OCI-LY7 (cell line): ENCODE data around the gene KRTAP10-9. TPM values are rescaled to one million over a fixed set of nuclear protein-coding genes. Genes with fewer than 3 reads are reported as not detected.
A peak's percentile ranks its signal among the peaks of the same experiment; 100 is the strongest.

Experiments used
- BruUV-seq: library from RNA; stranded (reverse); fragments of 400-500 nt; replicated peaks from 2 replicates; lab custom pipeline; 2021; lab: Mats Ljungman, UMichigan
- CTCF ChIA-PET: fragments of 300-600 bp; sonication (Branson Sonifier 250); formaldehyde crosslinking; loops from one replicate; lab custom pipeline; 2022; ENCODE audit warnings: antibody characterized with exemption; ENCODE audit not compliant: unreplicated experiment; lab: Charles Lee
- POLR2A ChIA-PET: fragments of 300-600 bp; sonication (Branson Sonifier 250); formaldehyde crosslinking; loops from one replicate; lab custom pipeline; 2022; ENCODE audit warnings: antibody characterized with exemption; lab: Charles Lee
- DNase-seq: peaks from one replicate; pipeline ENCODE4 v3.0.0-alpha.2; 2015; ENCODE audit warnings: low spot score
- H2AFZ ChIP-seq: fragments of 200-600 bp; sonication (generic), shearing (Covaris generic); 2 replicates; pipeline ENCODE4 v1.6.1; 2014; ENCODE audit warnings: mild to moderate bottlenecking, antibody characterized with exemption, low read length, moderate library complexity
- H3K27ac ChIP-seq: fragments of 200-600 bp; sonication (generic); 2 replicates; pipeline ENCODE4 v1.5.1; 2014; ENCODE audit warnings: mixed run types, low read depth, mild to moderate bottlenecking, moderate library complexity, low read length, inconsistent platforms; ENCODE audit not compliant: poor library complexity, severe bottlenecking
- H3K36me3 ChIP-seq: fragments of 200-600 bp; sonication (generic); 2 replicates; pipeline ENCODE4 v1.6.1; 2014; ENCODE audit warnings: mild to moderate bottlenecking, antibody characterized with exemption, low read length, moderate library complexity, mixed read lengths; ENCODE audit not compliant: insufficient read depth
- H3K4me1 ChIP-seq: fragments of 200-600 bp; sonication (generic); 2 replicates; pipeline ENCODE4 v1.5.1; 2014; ENCODE audit warnings: mild to moderate bottlenecking, low read length; ENCODE audit not compliant: insufficient read depth, poor library complexity, severe bottlenecking
- H3K4me2 ChIP-seq: fragments of 200-600 bp; sonication (generic); 2 replicates; pipeline ENCODE4 v1.6.1; 2014; ENCODE audit warnings: mild to moderate bottlenecking, low read length
- H3K4me3 ChIP-seq: fragments of 200-600 bp; sonication (generic); 2 replicates; pipeline ENCODE4 v1.5.1; 2014; ENCODE audit warnings: mild to moderate bottlenecking, low read depth, low read length; ENCODE audit not compliant: poor library complexity, severe bottlenecking
- H3K79me2 ChIP-seq: fragments of 200-600 bp; sonication (generic); 2 replicates; pipeline ENCODE4 v1.6.1; 2016; ENCODE audit warnings: low read depth, mild to moderate bottlenecking, low read length, moderate library complexity, mixed read lengths; ENCODE audit not compliant: insufficient read depth
- H3K9me2 ChIP-seq: fragments of 200-600 bp; sonication (generic); 2 replicates; pipeline ENCODE4 v1.6.1; 2016; ENCODE audit warnings: mild to moderate bottlenecking, low read length, mixed read lengths; ENCODE audit not compliant: insufficient read depth
- H3K9me3 ChIP-seq: fragments of 200-600 bp; sonication (generic); 2 replicates; pipeline ENCODE4 v1.6.1; 2014; ENCODE audit warnings: mild to moderate bottlenecking, mixed run types, low read length, mixed read lengths
- H4K20me1 ChIP-seq: fragments of 200-600 bp; sonication (generic); 2 replicates; pipeline ENCODE4 v1.6.1; 2014; ENCODE audit warnings: mild to moderate bottlenecking, antibody characterized with exemption, low read length, moderate library complexity, mixed read lengths; ENCODE audit not compliant: insufficient read depth
- CTCF ChIP-seq: fragments of 200-600 bp; sonication (generic); conservative IDR thresholded peaks from 2 replicates; pipeline ENCODE4 v1.5.1; 2014; ENCODE audit warnings: mild to moderate bottlenecking, antibody characterized with exemption, low read length, moderate library complexity, mixed read lengths
- EZH2phosphoT487 ChIP-seq: fragments of 200-600 bp; sonication (generic); IDR thresholded peaks from 2 replicates; pipeline ENCODE4 v1.6.1; 2018; ENCODE audit warnings: low read depth, borderline replicate concordance, mild to moderate bottlenecking, mixed run types, antibody characterized with exemption, low read length, moderate library complexity, mixed read lengths
- intact Hi-C: fragments of 100-400 bp; cut with micrococcal nuclease; formaldehyde crosslinking; loops from one replicate; pipeline ENCODE4 v1.10.0; 2022; ENCODE audit not compliant: unreplicated experiment
- total RNA-seq, 2 experiments: library from RNA; depleted of rRNA in 1 of 2; stranded (reverse); fragments of >200 nt in 1 of 2; shearing (Covaris generic) in 1 of 2; gene quantifications; 2 replicates each; pipeline ENCODE4 v1.2.3, GENCODE V29; 2014 to 2022

KRTAP10-9 gene
- total RNA-seq, 2 experiments from 2014 or later: not detected

- no peak for DNase-seq
- ChIA-PET POLR2A (no interaction called here), CTCF (no interaction called here)
- TF ChIP-seq CTCF: no peak
- TF ChIP-seq EZH2phosphoT487: no peak
- Histone ChIP-seq H3K9me2 (no peaks in the 10 kb centered on the region), H2AFZ (no peak overlapping the region), H4K20me1 (no peaks in the 10 kb centered on the region), H3K9me3 (no peaks in the 10 kb centered on the region), H3K4me2 (no peak overlapping the region), H3K4me3 (no peak overlapping the region), H3K4me1 (no peaks in the 10 kb centered on the region), H3K27ac (no peak overlapping the region), H3K79me2 (no peaks in the 10 kb centered on the region), H3K36me3 (no peaks in the 10 kb centered on the region)
- intact Hi-C loops: no loop called here
- BruUV-seq: no TSS peak
Measured at GRCh38 chr21:44650973-44651675, 24.2 kb downstream of the KRTAP10-9 start.

GRCh38 chr21:44653123-44653522 lies 26.2 kb downstream of the KRTAP10-9 start:
- Histone ChIP-seq H3K36me3 (no peaks in the 10 kb centered on the region), H3K4me1 (no peaks in the 10 kb centered on the region), H3K4me3 (no peak overlapping the region), H3K9me2 (no peaks in the 10 kb centered on the region), H3K9me3 (no peaks in the 10 kb centered on the region), H4K20me1 (no peaks in the 10 kb centered on the region), H3K27ac (no peak overlapping the region), H2AFZ (no peak overlapping the region), H3K79me2 (no peaks in the 10 kb centered on the region), H3K4me2 (no peak overlapping the region)
- intact Hi-C loops: no loop called here
- TF ChIP-seq EZH2phosphoT487 (no peak), CTCF (no peak)
- POLR2A ChIA-PET: no interaction called here
- BruUV-seq: no TSS peak
- DNase-seq: peak; percentile 7
- CTCF ChIA-PET: no interaction called here
